HEK293T (cell line): ENCODE data around the gene CHADL.

Experiments used
- BHLHE40 ChIP-seq: fragments of 450-650 bp; IDR thresholded peaks from 2 replicates; pipeline ENCODE4 v1.6.1; 2016; ENCODE audit warnings: mild to moderate bottlenecking, moderate library complexity, borderline replicate concordance
- NFRKB ChIP-seq: fragments of 450-650 bp; IDR thresholded peaks from 2 replicates; pipeline ENCODE4 v1.6.1; 2016; ENCODE audit warnings: mild to moderate bottlenecking, moderate library complexity
- SUZ12 ChIP-seq: fragments of 450-650 bp; IDR thresholded peaks from 2 replicates; pipeline ENCODE4 v1.6.1; 2016; ENCODE audit warnings: mild to moderate bottlenecking

DNA sequence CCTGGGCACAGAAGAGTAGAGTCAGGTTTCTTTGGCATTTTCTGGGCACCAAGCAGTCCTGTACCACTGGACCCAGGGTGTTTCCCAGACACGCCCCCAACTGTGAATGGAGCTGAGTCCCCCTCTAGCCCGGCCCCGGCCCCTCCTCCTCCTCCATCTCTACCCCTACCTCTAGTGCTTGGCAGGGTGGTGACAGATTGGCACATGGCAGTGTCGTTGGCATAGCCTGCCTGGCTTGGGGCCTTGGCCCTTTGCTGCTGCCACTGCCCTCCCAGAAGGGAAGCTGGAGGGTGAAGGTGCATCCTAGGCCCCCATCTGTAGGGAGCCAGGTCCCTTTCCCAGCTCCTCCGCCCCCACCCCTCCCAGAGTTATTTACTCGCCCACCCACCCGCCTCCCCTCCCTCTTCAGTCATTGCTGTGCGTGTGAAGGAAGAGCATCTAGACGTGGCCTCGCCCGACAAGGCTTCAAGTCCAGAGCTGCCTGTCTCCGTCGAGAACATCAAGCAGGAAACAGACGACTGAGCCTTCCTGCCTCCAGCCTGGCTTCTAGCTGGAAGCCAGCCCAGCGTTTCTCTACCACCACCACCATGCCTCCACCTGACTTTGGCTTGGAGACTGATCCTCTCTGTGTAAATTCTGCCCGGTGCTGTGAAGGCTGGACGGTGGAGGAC is 10.9 kb downstream of the CHADL start:
- TF ChIP-seq BHLHE40 (no peak), SUZ12 (no peak), NFRKB (no peak)
